ENCODE results near the gene TAC3. TPM values are rescaled to one million over a fixed set of nuclear protein-coding genes. Genes with fewer than 3 reads are reported as not detected.

Gene TAC3
- total and polyA plus RNA-seq, 2 of the 4 experiments (the other 2 are of a cell fraction) = 0.94 TPM; not detected in 1

DNA sequence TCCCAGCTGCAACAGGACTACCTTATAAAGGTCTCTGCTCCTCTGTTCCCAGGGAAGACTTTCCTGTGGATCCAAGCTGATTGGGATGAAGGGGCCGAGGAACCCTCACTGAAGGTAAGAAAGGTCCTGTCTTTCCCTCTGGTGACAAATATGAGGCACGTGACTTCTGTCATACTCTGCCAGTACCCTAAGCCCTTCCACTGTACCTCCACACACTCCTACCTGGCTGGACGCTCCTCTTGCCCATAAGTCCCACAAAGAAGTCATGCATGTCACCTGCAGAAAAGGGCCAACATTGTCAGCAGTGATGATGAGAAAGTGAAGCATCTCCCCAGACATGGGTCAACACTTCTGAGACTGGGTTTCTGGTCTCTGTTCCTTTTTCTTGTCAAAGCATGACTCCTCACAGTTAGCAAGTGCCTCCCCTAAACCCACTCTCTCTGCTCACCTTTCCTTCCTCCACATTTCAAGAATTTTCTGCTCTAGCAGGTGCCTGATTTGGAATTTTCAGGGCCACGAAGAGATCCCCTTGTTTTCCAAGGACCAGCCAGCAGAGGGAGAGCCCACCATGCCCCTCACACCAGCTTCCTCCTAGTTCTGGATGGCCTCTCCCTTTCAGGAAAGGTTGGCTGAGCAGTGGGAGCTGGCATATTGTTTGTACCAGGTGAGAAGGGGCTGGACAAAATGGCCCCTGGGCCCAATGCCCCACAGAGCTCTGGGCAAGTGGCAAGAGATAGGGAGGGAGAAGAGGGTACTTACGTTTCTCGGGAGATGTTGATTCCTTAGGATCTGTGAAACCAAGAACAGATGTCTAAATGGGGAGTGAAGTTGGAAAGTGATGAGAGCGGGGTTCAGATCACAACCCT, 3.5 kb downstream of the TAC3 start:
- no CpG with 5 or more reads among the region's 7 CpGs for WGBS, 2 experiments (ENCODE audit: extremely low coverage in 2 of 2, insufficient read length in 1 of 2)
- CTCF ChIA-PET = interaction anchor here (0.6 kb wide), 1 partner anchor 48 kb away, joined by 10 read pairs; no protein-coding TSS in a partner anchor
- TF ChIP-seq, protein P1, sequence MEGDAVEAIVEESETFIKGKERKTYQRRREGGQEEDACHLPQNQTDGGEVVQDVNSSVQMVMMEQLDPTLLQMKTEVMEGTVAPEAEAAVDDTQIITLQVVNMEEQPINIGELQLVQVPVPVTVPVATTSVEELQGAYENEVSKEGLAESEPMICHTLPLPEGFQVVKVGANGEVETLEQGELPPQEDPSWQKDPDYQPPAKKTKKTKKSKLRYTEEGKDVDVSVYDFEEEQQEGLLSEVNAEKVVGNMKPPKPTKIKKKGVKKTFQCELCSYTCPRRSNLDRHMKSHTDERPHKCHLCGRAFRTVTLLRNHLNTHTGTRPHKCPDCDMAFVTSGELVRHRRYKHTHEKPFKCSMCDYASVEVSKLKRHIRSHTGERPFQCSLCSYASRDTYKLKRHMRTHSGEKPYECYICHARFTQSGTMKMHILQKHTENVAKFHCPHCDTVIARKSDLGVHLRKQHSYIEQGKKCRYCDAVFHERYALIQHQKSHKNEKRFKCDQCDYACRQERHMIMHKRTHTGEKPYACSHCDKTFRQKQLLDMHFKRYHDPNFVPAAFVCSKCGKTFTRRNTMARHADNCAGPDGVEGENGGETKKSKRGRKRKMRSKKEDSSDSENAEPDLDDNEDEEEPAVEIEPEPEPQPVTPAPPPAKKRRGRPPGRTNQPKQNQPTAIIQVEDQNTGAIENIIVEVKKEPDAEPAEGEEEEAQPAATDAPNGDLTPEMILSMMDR (conservative IDR thresholded peaks at IDR 0.05; ENCODE audit: low read depth, low read length) = no peak
- TF ChIP-seq MXI1 (IDR thresholded peaks at IDR 0.05; ENCODE audit: borderline replicate concordance, low read depth, low read length) (no peak), MAFK (IDR thresholded peaks at IDR 0.05; ENCODE audit: low read depth, low read length) (no peak), FOS (IDR thresholded peaks at IDR 0.05; ENCODE audit: low read depth, low read length) (no peak), MAZ (IDR thresholded peaks at IDR 0.05; ENCODE audit: borderline replicate concordance, low read depth, low read length) (no peak), SMC3 (IDR thresholded peaks at IDR 0.05; ENCODE audit: low read depth, low read length) (no peak), POLR2A (IDR thresholded peaks at IDR 0.05; ENCODE audit: low read depth, low read length) (no peak), RCOR1 (IDR thresholded peaks at IDR 0.05; ENCODE audit: insufficient replicate concordance, low read length) (no peak), CHD1 (IDR thresholded peaks at IDR 0.05; ENCODE audit: low read depth, low read length) (no peak), BHLHE40 (IDR thresholded peaks at IDR 0.05; ENCODE audit: low read depth, low read length) (no peak), NFE2L2 (IDR thresholded peaks at IDR 0.05; ENCODE audit: low read depth, low read length) (no peak), CEBPB (IDR thresholded peaks at IDR 0.05; ENCODE audit: low read depth, low read length) (no peak), RAD21 (IDR thresholded peaks at IDR 0.05; ENCODE audit: low read length) (no peak)
- TF ChIP-seq, protein P2, sequence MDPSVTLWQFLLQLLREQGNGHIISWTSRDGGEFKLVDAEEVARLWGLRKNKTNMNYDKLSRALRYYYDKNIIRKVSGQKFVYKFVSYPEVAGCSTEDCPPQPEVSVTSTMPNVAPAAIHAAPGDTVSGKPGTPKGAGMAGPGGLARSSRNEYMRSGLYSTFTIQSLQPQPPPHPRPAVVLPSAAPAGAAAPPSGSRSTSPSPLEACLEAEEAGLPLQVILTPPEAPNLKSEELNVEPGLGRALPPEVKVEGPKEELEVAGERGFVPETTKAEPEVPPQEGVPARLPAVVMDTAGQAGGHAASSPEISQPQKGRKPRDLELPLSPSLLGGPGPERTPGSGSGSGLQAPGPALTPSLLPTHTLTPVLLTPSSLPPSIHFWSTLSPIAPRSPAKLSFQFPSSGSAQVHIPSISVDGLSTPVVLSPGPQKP (IDR thresholded peaks at IDR 0.05; ENCODE audit: borderline replicate concordance, low read depth, low read length) = no peak
- TF ChIP-seq, protein P3, sequence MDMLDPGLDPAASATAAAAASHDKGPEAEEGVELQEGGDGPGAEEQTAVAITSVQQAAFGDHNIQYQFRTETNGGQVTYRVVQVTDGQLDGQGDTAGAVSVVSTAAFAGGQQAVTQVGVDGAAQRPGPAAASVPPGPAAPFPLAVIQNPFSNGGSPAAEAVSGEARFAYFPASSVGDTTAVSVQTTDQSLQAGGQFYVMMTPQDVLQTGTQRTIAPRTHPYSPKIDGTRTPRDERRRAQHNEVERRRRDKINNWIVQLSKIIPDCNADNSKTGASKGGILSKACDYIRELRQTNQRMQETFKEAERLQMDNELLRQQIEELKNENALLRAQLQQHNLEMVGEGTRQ (IDR thresholded peaks at IDR 0.05; ENCODE audit: low read depth, low read length) = no peak

More for the DNA sequence above, 3.5 kb downstream of the TAC3 start:
- Histone ChIP-seq H2BK15ac (ENCODE audit: low read depth, low read length) (no peak overlapping the region), H4K91ac (ENCODE audit: insufficient read depth, low read depth, low read length) (no peak overlapping the region), H4K20me1 (ENCODE audit: insufficient read depth, low read length) (no peaks in the 10 kb centered on the region), H2AK5ac (ENCODE audit: low read depth, low read length) (no peak overlapping the region), H2AFZ (replicated peaks; ENCODE audit: low read length, poor library complexity) (peak overlapping the region; percentile 1), H3K4me2 (ENCODE audit: low read depth, low read length) (no peak overlapping the region), H3K9me1 (ENCODE audit: insufficient read depth, low read length) (no peaks in the 10 kb centered on the region), H3K18ac (ENCODE audit: low read depth, low read length) (no peak overlapping the region), H3K56ac (ENCODE audit: extremely low read depth, insufficient read depth, low read length) (no peak overlapping the region), H3K4me1 (ENCODE audit: control insufficient read depth, insufficient read depth, low read length) (peaks cover 6% of the 10 kb centered on the region), H3K79me1 (ENCODE audit: low read depth in 1 of 2, low read length in 2 of 2) (no peaks in the 10 kb centered on the region), H4K5ac (ENCODE audit: low read depth, low read length) (no peak overlapping the region), H3K27ac (ENCODE audit: insufficient read depth, low read length) (no peak overlapping the region), H2AK9ac (replicated peaks; ENCODE audit: low read depth, low read length, poor library complexity) (no peak overlapping the region), H2BK5ac (ENCODE audit: low read depth, low read length, poor library complexity, severe bottlenecking) (no peak overlapping the region), H4K8ac (ENCODE audit: low read depth in 2 of 2, low read length in 2 of 2) (no peak overlapping the region), H3K27me3 (ENCODE audit: control insufficient read depth, insufficient read depth, low read length) (peaks cover 41% of the 10 kb centered on the region), H2BK20ac (ENCODE audit: low read depth, low read length) (no peak overlapping the region), H3K23ac (ENCODE audit: low read depth, low read length) (no peak overlapping the region), H3K4ac (ENCODE audit: low read depth, low read length) (no peak overlapping the region), H3K36me3 (ENCODE audit: control insufficient read depth, insufficient read depth, low read length) (no peaks in the 10 kb centered on the region), H2BK120ac (ENCODE audit: low read depth, low read length) (no peak overlapping the region), H3K4me3 (ENCODE audit: insufficient read depth, low read depth, low read length) (no peak overlapping the region), H3K9me3 (ENCODE audit: control insufficient read depth, insufficient read depth, low read length) (no peaks in the 10 kb centered on the region), H3K14ac (replicated peaks; ENCODE audit: low read depth, low read length) (no peak overlapping the region), H3K9ac (ENCODE audit: low read depth, low read length) (no peak overlapping the region)
- BruUV-seq (replicated peaks) = no TSS peak
- DNase-seq (no peak), ATAC-seq (ENCODE audit: low read depth) (no peak)
- POLR2A ChIA-PET (ENCODE audit: unreplicated experiment) = no interaction called here
- dilution Hi-C loops (cut with HindIII; ENCODE audit: low sequenced_read_pairs, unreplicated experiment) (no loop called here), intact Hi-C loops (cut with micrococcal nuclease) (no loop called here), in situ Hi-C loops (cut with MboI; ENCODE audit: low sequenced_read_pairs) (no loop called here)
